ENCODE data around the gene PSTPIP2.

PSTPIP2 gene

DNA sequence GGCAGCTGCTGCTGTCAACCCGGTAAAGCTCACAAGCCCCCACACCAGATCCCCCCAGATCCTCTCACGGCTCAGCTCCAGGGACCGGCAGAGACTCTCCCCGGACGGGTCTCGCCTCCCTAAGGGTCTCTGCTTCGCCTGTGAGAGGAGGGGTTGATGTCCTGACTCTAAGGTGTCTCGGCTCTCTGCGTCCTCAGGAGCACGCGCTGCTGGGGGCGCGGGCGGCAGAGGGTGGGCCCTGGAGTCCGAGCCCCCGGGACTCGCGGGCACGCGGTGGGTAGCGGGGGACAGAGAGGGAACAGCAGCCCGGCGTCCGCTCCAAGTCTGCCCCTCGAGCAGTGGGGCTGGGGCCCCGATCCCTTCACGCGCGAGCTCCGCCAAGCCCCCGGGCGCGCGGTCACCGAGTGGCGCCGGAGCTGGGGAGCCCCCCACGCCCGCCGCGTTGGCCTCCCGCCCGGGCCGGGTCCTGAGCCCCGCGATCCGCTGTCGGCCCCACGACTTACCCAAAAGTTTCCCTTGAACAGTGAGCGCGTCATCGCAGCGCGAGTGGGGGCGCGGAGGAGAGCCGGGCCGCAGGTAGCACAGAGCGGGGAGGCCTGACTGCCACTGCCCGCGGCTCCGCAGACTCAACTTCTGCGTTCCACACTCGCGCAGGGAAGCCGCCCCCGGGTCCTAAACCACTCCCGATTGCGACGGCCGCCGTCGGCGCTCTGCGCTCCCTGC, at the start of gene PSTPIP2:
Gene PSTPIP2, minus strand, starts transcription at position 608 of the 723 bp plus-strand sequence. Its CDS starts 72 bp downstream, at position 536.
- in situ Hi-C loops (cut with MboI; ENCODE audit: low sequenced_read_pairs): loop anchor here (10.0 kb wide), 1 partner anchor 127 kb away; no protein-coding TSS in a partner anchor

GRCh38 chr18:46113751-46114150, 41.7 kb upstream of the PSTPIP2 start:
- in situ Hi-C loops (cut with MboI; ENCODE audit: low sequenced_read_pairs): no loop called here

- in situ Hi-C loops (cut with MboI; ENCODE audit: low sequenced_read_pairs): no loop called here
These were observed 38.3 kb upstream of the PSTPIP2 start for GRCh38 chr18:46110406-46110805.

- in situ Hi-C loops (cut with MboI; ENCODE audit: low sequenced_read_pairs): no loop called here
These were observed 37.3 kb upstream of the PSTPIP2 start for GRCh38 chr18:46109386-46109785.

- in situ Hi-C loops (cut with MboI; ENCODE audit: low sequenced_read_pairs): no loop called here
These were observed 32.3 kb upstream of the PSTPIP2 start, which contains the start of gene HAUS1 for GRCh38 chr18:46104128-46104911. Gene HAUS1 (plus strand): TSS chr18:46104385. CDS start chr18:46104412, 27 bp downstream.

DNA sequence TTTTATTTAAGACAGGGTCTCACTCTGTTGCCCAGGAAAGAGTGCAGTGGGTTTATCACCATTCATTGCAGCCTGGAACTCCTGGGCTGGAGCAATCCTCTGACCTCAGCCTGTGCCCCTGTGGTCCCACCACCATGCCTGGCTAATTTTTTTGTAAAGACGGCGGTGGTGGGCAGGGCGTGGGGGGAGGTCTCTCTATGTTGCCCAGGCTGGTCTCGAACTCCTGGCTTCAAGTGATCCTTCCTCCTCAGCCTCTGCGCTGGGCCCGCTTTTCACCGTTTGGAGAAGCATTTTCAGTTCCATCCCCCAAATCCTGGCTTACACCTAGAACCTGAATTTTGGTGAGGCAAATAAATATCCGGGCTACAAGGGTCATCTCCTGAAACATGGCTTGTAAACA, 27.4 kb upstream of the PSTPIP2 start:
- in situ Hi-C loops (cut with MboI; ENCODE audit: low sequenced_read_pairs): loop anchor here (25.0 kb wide), 1 partner anchor 437 kb away; no protein-coding TSS in a partner anchor

GRCh38 chr18:46098616-46098933, 26.5 kb upstream of the PSTPIP2 start:
- in situ Hi-C loops (cut with MboI; ENCODE audit: low sequenced_read_pairs): loop anchor here (25.0 kb wide), 1 partner anchor 436 kb away; no protein-coding TSS in a partner anchor

- in situ Hi-C loops (cut with MboI; ENCODE audit: low sequenced_read_pairs): loop anchor here (25.0 kb wide), 1 partner anchor 436 kb away; no protein-coding TSS in a partner anchor
These were observed 25.9 kb upstream of the PSTPIP2 start, which contains the start of gene ATP5F1A for GRCh38 chr18:46097801-46098615. Gene ATP5F1A (minus strand): TSS chr18:46098296. CDS start chr18:46098231, 65 bp downstream.

- in situ Hi-C loops (cut with MboI; ENCODE audit: low sequenced_read_pairs): loop anchor here (25.0 kb wide), 1 partner anchor 435 kb away; no protein-coding TSS in a partner anchor
These were observed 25.4 kb upstream of the PSTPIP2 start for GRCh38 chr18:46097431-46097800.

DNA sequence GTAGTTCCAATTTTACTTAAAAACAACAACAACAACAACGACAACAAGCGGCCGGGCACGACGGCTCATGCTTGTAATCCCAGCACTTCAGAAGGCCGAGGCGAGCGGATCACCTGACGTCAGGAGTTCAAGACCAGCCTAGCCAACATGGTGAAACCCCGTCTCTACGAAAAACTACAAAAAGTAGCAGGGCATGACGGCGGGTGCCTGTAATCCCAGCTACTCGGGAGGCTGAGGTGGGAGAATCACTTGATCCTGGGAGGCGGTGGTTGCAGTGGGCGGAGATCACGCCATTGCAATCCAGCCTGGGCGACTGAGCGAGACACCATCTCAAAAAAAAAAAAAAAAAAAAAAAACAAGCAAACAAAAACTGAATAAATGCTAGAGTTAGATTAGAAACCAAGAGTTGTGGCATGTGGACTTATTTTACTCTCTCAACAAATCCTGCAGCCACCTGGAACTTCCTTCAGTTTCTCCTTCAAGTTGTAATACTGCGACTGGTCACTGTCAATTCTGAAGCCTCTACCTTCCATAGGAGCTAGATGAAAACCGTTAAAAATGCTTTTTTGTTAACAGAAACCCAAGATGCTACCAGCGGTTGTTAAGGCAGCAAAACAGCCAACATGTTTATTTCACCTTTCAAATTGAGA, 24.7 kb upstream of the PSTPIP2 start:
- in situ Hi-C loops (cut with MboI; ENCODE audit: low sequenced_read_pairs): loop anchor here (25.0 kb wide), 1 partner anchor 434 kb away; no protein-coding TSS in a partner anchor

DNA sequence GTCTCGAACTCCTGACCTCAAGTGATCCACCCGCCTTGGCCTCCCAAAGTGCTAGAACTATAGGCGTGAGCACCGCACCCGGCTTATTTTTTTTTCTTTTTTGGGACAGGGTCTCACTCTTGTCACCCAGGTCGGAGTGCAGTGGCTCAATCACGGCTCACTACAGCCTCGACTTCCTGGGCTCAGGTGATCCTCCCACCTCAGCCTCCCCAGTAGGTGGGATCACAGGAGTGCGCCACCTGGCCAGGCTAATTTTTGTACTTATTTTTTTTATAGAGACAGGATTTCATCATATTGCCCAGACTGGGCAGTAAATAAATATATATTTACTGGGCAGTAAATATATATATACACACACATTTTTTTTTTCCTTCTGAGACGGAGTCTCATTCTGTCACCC, 23.5 kb upstream of the PSTPIP2 start:
- in situ Hi-C loops (cut with MboI; ENCODE audit: low sequenced_read_pairs): loop anchor here (25.0 kb wide), 1 partner anchor 433 kb away; no protein-coding TSS in a partner anchor

- in situ Hi-C loops (cut with MboI; ENCODE audit: low sequenced_read_pairs): loop anchor here (25.0 kb wide), 1 partner anchor 426 kb away; no protein-coding TSS in a partner anchor
These were observed 16.4 kb upstream of the PSTPIP2 start for GRCh38 chr18:46088501-46088900.

GRCh38 chr18:46084431-46084830, 12.4 kb upstream of the PSTPIP2 start:
- in situ Hi-C loops (cut with MboI; ENCODE audit: low sequenced_read_pairs): loop anchor here (25.0 kb wide), 1 partner anchor 422 kb away; no protein-coding TSS in a partner anchor

GRCh38 chr18:46080156-46080555, 8.1 kb upstream of the PSTPIP2 start:
- in situ Hi-C loops (cut with MboI; ENCODE audit: low sequenced_read_pairs): loop anchor here (25.0 kb wide), 1 partner anchor 418 kb away; no protein-coding TSS in a partner anchor

DNA sequence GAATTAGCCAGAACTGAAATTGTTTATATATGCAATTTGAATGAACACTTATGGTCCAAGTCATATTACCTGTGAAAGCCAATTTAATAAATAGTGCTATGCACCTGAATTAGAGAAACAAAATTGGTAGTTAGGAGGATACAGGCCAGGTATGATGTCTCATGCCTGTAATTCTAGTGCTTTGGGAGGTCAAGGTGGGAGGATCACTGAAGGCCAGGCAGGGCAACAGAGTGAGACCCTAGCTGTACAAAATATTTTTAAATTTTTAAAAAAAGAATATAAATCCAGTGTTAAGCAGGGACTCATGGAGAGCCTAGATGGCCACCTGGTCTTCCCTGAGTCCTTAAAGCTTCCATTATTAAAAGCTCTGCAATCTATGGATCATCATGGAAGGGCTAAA, 7.3 kb upstream of the PSTPIP2 start:
- in situ Hi-C loops (cut with MboI; ENCODE audit: low sequenced_read_pairs): loop anchor here (10.0 to 25.0 kb wide), 2 partner anchors 135 to 417 kb away; no protein-coding TSS in a partner anchor

DNA sequence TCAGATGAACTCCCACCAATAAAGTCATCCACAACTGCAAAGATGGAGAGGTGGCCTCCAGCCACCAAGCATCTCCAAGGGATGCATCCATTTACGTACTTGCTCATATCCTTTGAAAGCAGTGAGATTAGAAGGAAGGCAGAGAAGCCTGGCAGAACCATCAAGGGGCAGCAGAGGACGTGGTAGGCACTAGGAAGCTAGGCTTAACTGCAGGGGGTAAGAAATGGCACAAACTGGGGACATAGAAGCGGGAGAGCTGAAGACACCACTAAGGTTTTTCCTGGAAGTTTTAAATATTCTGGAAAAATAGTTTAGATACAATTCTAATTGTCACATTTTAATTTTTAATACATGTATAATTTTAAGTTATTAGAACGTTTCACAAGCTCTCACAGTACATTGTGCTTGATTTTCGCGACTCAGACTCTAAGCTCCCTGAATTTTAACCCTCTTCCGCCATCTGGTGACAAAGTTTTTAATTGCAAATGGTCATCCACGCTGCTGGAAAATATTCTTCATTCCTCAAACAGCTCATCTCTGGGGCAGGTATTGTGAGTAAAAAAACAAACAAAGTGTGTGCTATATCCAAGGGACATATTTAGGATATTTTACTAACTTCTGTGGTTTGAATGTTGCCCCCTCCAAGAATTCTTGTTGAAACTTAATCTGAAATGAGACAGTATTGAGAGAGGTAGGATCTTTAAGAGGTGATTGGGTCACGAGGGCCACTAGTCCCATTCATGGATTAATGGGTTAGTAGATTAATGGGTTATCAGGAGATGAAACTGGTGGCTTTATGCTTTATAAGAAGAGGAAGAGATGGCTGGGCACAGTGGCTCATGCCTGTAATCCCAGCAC, 1.6 kb upstream of the PSTPIP2 start:
- in situ Hi-C loops (cut with MboI; ENCODE audit: low sequenced_read_pairs): loop anchor here (10.0 kb wide), 1 partner anchor 129 kb away; no protein-coding TSS in a partner anchor

DNA sequence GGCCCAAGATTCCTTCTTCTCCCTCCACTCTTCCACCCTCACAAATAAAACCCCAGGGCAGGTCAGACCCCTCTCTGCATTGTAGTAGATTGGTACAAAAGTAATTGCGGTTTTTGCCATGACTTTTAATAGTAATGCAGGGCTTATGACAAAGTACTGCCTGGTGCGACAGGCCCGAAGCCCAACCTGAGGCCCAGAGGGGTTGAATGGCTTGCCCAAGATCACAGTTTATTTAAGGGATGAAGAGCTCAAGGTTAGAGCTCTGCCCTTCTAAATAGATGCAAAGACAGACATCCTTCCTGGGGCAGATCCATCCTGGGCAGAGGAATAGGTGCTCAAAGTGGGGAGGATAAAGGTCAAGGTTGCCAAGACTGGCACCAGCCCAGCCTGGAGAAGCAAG, 899 bp upstream of the PSTPIP2 start:
- in situ Hi-C loops (cut with MboI; ENCODE audit: low sequenced_read_pairs): loop anchor here (10.0 kb wide), 1 partner anchor 128 kb away; no protein-coding TSS in a partner anchor

GRCh38 chr18:46072376-46072867, 362 bp upstream of the PSTPIP2 start:
- in situ Hi-C loops (cut with MboI; ENCODE audit: low sequenced_read_pairs): loop anchor here (10.0 kb wide), 1 partner anchor 128 kb away; no protein-coding TSS in a partner anchor

All from HL-60/S4 treated with retinoic acid at 250 ng/mL for 4 days and 3 days (cell line).